T-helper 9 cell (primary cell): Measurements from ENCODE around the gene CYP46A1.

ENCODE experiments used
- DNase-seq: peaks from one replicate; pipeline ENCODE4 v3.0.0-alpha.2; 2020

Gene CYP46A1

GRCh38 chr14:99674776-99675381, 9.2 kb upstream of the CYP46A1 start:
- no peak for DNase-seq

GRCh38 chr14:99675382-99675835, 8.7 kb upstream of the CYP46A1 start:
- DNase-seq, result no peak

- DNase-seq, result no peak
These were observed 8.1 kb upstream of the CYP46A1 start for GRCh38 chr14:99675951-99676350.

GRCh38 chr14:99676657-99677056, 7.4 kb upstream of the CYP46A1 start:
- DNase-seq, result no peak

GRCh38 chr14:99677231-99678140, 6.6 kb upstream of the CYP46A1 start:
- DNase-seq, result no peak

GRCh38 chr14:99678198-99678597, 5.9 kb upstream of the CYP46A1 start:
- no peak for DNase-seq

GRCh38 chr14:99679111-99679510, 5.0 kb upstream of the CYP46A1 start:
- no peak for DNase-seq

GRCh38 chr14:99679543-99679942, 4.6 kb upstream of the CYP46A1 start:
- DNase-seq, result no peak

GRCh38 chr14:99679996-99680395, 4.1 kb upstream of the CYP46A1 start:
- DNase-seq, result no peak

- no peak for DNase-seq
These were observed 2.8 kb upstream of the CYP46A1 start for GRCh38 chr14:99681101-99681831.

GRCh38 chr14:99681832-99682148, 2.3 kb upstream of the CYP46A1 start:
- no peak for DNase-seq

- peak; percentile 84 for DNase-seq
These were observed 1.1 kb upstream of the CYP46A1 start for GRCh38 chr14:99682809-99683618.

GRCh38 chr14:99684410-99684934, 374 bp downstream of the CYP46A1 start:
- no peak for DNase-seq

- no peak for DNase-seq
These were observed 1.1 kb downstream of the CYP46A1 start for GRCh38 chr14:99685151-99685591.

GRCh38 chr14:99685596-99685995, 1.5 kb downstream of the CYP46A1 start:
- no peak for DNase-seq

- DNase-seq, result no peak
These were observed 2.6 kb downstream of the CYP46A1 start for GRCh38 chr14:99686557-99687283.

- DNase-seq, result peak; percentile 49
These were observed 3.4 kb downstream of the CYP46A1 start for GRCh38 chr14:99687284-99688209.

- DNase-seq, result no peak
These were observed 4.1 kb downstream of the CYP46A1 start for GRCh38 chr14:99688210-99688581.

GRCh38 chr14:99688629-99689028, 4.5 kb downstream of the CYP46A1 start:
- no peak for DNase-seq
